Measurements from ENCODE around the gene METTL13. TPM values are rescaled to one million over a fixed set of nuclear protein-coding genes. Genes with fewer than 3 reads are reported as not detected.

The METTL13 gene
- total and polyA plus RNA-seq, 4 donors: 10.4 to 28.4 (median 23.8) TPM

DNA sequence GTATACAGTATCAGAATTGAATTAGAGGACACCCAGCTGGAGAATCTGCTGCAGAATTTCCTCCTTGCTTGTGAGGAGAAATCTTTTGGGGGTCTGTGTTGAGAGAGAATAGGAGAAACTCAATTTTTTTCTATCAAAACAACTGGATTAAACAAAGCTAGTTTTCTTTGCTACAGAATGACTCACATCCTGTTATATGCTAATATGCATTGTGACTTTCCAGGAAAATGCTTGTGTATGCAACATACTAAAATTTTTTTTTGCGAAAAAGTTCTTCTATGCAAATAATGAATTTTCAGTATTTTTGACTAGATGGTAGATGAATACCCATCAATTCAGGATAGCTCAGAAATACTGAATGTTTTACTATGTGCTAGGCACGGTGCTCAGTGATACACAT, 41.8 kb upstream of the METTL13 start:
- no peaks in the 10 kb centered on the region for H3K9me3 ChIP-seq (ENCODE audit: control insufficient read depth in 4 of 4, insufficient read depth in 3 of 4, low read length in 3 of 4)
- H3K9ac ChIP-seq (ENCODE audit: insufficient read depth in 1 of 2, low read length in 2 of 2): no peak overlapping the region
- H3K36me3 ChIP-seq (ENCODE audit: control insufficient read depth in 4 of 4, insufficient read depth in 4 of 4, low read length in 4 of 4): peaks cover 3 to 14% (median 6%) of the 10 kb centered on the region in 4 donors
- H3K4me3 ChIP-seq: no peak overlapping the region
- H3K27me3 ChIP-seq (ENCODE audit: control insufficient read depth in 3 of 3, insufficient read depth in 3 of 3, low read length in 2 of 3): no peaks in the 10 kb centered on the region
- H3K27ac ChIP-seq (ENCODE audit: low read depth in 1 of 2, low read length in 1 of 2): no peak overlapping the region
- whole genome bisulfite sequencing, 2 donors: 68 to 75% methylated on average over 2 of the region's 2 CpGs
- TF ChIP-seq, protein P1, sequence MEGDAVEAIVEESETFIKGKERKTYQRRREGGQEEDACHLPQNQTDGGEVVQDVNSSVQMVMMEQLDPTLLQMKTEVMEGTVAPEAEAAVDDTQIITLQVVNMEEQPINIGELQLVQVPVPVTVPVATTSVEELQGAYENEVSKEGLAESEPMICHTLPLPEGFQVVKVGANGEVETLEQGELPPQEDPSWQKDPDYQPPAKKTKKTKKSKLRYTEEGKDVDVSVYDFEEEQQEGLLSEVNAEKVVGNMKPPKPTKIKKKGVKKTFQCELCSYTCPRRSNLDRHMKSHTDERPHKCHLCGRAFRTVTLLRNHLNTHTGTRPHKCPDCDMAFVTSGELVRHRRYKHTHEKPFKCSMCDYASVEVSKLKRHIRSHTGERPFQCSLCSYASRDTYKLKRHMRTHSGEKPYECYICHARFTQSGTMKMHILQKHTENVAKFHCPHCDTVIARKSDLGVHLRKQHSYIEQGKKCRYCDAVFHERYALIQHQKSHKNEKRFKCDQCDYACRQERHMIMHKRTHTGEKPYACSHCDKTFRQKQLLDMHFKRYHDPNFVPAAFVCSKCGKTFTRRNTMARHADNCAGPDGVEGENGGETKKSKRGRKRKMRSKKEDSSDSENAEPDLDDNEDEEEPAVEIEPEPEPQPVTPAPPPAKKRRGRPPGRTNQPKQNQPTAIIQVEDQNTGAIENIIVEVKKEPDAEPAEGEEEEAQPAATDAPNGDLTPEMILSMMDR (IDR thresholded peaks at IDR 0.05; ENCODE audit: control extremely low read depth, extremely low read depth): no peak
- no peak for ATAC-seq (ENCODE audit: insufficient read depth, low FRiP score)
- peaks cover 3 to 16% (median 7%) of the 10 kb centered on the region in 5 donors for H3K4me1 ChIP-seq (ENCODE audit: control insufficient read depth in 5 of 5, insufficient read depth in 5 of 5, low read length in 5 of 5)
- DNase-seq: no peak

DNA sequence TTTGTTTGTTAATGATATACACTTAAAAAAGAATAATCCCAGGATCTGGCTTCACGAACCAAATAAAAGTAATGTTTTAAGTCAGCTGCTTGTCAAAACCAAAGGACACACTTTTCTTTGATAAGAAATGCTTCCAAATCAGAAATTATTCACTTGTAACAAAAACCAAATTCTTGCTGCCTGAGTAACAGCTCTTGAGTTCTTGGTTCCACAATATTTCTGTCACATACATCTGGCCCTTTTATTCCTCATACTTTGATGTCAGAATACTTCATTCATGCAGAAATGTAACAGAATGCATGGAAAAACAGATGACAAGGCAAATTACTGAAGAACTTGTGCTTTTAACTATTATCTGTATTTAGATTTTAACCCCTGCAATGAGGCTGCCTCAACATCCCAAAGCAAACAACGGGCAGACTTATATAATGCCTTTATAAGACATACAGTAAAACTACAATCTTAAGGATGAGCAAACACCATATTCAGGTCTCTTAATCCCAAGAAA, 41.0 kb upstream of the METTL13 start:
- Histone ChIP-seq H3K27ac (ENCODE audit: low read depth in 1 of 2, low read length in 1 of 2) (peak overlapping the region in 1 of 2 donors; percentile 34), H3K36me3 (ENCODE audit: control insufficient read depth in 4 of 4, insufficient read depth in 4 of 4, low read length in 4 of 4) (peaks cover 3 to 14% (median 5%) of the 10 kb centered on the region in 4 donors), H3K4me3 (no peak overlapping the region), H3K9ac (ENCODE audit: insufficient read depth in 1 of 2, low read length in 2 of 2) (peak overlapping the region in 1 of 2 donors; percentile 75), H3K4me1 (ENCODE audit: control insufficient read depth in 5 of 5, insufficient read depth in 5 of 5, low read length in 5 of 5) (peaks cover 3 to 16% (median 7%) of the 10 kb centered on the region in 5 donors), H3K27me3 (ENCODE audit: control insufficient read depth in 3 of 3, insufficient read depth in 3 of 3, low read length in 2 of 3) (no peaks in the 10 kb centered on the region), H3K9me3 (ENCODE audit: control insufficient read depth in 4 of 4, insufficient read depth in 3 of 4, low read length in 3 of 4) (no peaks in the 10 kb centered on the region)
- ATAC-seq (ENCODE audit: insufficient read depth, low FRiP score) (no peak), DNase-seq (no peak)
- TF ChIP-seq, protein P1 (IDR thresholded peaks at IDR 0.05; ENCODE audit: control extremely low read depth, extremely low read depth): no peak
- WGBS, 2 donors: 75 to 88% methylated on average over 2 of the region's 2 CpGs

DNA sequence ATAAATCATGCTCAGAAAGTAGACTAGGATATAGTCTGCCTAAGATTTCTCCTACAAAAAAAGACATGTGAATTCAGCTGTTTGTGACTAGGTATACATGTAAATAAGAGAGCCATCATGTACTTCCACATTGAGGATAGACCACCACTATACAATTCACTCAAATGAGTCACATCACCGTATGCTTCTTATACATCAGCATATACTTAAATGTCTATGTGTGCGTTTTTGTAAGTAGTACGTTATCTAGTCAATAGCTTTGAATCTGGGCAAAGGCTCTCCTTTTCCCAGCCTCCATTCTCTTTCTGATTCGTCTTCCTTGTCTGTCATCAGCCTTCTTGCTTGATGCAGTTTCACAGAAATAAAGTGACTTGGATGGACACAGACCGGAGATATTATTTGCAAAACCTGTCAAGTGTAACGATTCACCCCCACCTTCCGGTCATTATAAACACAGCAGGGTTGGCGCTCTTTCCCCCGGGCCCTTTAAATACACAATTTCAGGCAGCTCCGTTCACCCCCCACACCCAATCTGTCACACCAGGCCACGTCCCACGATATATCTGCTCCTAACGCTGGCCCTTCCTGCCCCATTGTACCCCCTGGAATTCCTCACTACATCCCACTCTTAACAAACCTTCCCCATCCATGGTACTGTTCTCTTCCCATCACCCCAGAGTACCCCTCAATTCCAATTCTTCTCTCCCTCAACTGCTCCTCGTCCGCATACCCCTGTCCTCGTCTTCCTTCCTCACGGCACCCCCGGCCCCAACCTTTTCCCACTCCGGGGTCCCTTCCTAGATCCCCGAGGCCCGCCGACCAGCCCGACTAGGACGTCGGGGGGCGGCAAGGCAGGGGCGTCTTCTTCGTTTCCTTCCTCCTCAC, 40.2 kb upstream of the METTL13 start:
- no peaks in the 10 kb centered on the region for H3K9me3 ChIP-seq (ENCODE audit: control insufficient read depth in 4 of 4, insufficient read depth in 3 of 4, low read length in 3 of 4)
- peaks cover 3 to 14% (median 4%) of the 10 kb centered on the region in 4 donors for H3K36me3 ChIP-seq (ENCODE audit: control insufficient read depth in 4 of 4, insufficient read depth in 4 of 4, low read length in 4 of 4)
- H3K4me1 ChIP-seq (ENCODE audit: control insufficient read depth in 5 of 5, insufficient read depth in 5 of 5, low read length in 5 of 5): peaks cover 3 to 16% (median 7%) of the 10 kb centered on the region in 5 donors
- peak; percentile 20 for ATAC-seq (ENCODE audit: insufficient read depth, low FRiP score)
- peak overlapping the region; percentile 53 to 92 for H3K9ac ChIP-seq (ENCODE audit: insufficient read depth in 1 of 2, low read length in 2 of 2)
- H3K4me3 ChIP-seq: peak overlapping the region; percentile 85
- 1 to 2% methylated on average over 28 of the region's 28 CpGs for WGBS, 2 donors
- TF ChIP-seq, protein P1 (IDR thresholded peaks at IDR 0.05; ENCODE audit: control extremely low read depth, extremely low read depth): no peak
- peak; percentile 29 to 66 (median 49) for DNase-seq
- H3K27me3 ChIP-seq (ENCODE audit: control insufficient read depth in 3 of 3, insufficient read depth in 3 of 3, low read length in 2 of 3): no peaks in the 10 kb centered on the region
- peak overlapping the region; percentile 87 to 98 for H3K27ac ChIP-seq (ENCODE audit: low read depth in 1 of 2, low read length in 1 of 2)
